K562 (cell line): ENCODE measurements around the gene PPARD. TPM values are rescaled to one million over a fixed set of nuclear protein-coding genes. Genes with fewer than 3 reads are reported as not detected.

Experiments
- ATAC-seq: fragments of 200-7000 bp; cut with Tn5 transposase; 3 replicates; pipeline ENCODE4 v1.9.1; 2020; ENCODE audit warnings: moderate library complexity
- BruUV-seq: library from RNA; stranded (reverse); fragments of 400-500 nt; replicated peaks from 2 replicates; lab custom pipeline; 2021; lab: Mats Ljungman, UMichigan
- CTCF ChIA-PET: fragments of 300-600 bp; formaldehyde crosslinking; extraction: SDS; loops from one replicate; lab custom pipeline; 2021; ENCODE audit warnings: low intra/inter-chr PET ratio; lab: Yijun Ruan, JAX
- POLR2A ChIA-PET: fragments of 300-600, 350-650 bp; sonication (Branson Sonifier 250); formaldehyde crosslinking; extraction: SDS; loops from one replicate; lab custom pipeline; 2021; ENCODE audit warnings: antibody characterized with exemption, inconsistent platforms; lab: Yijun Ruan, JAX
- DNase-seq, 4 experiments: peaks; one replicate each; pipeline versions ENCODE4 v3.0.0 to v3.0.0-alpha.2; 2011 to 2018; ENCODE audit warnings: low spot score in 3 of 4, mixed read lengths in 3 of 4; ENCODE audit errors: extremely low read depth in 1 of 4
- FAIRE-seq: peaks from 2 replicates; lab custom pipeline; 2011; peaks lifted over from hg19 to GRCh38; lab: Jason Lieb, UNC
- H2AFZ ChIP-seq: 2 replicates; pipeline ENCODE4 v1.6.0; 2011; ENCODE audit warnings: low read depth, low read length, control low read depth, inconsistent platforms
- H3K27ac ChIP-seq: fragments of 200-600 bp; 3 replicates; pipeline ENCODE4 v1.8.0; 2011; ENCODE audit warnings: low read depth, mild to moderate bottlenecking, control low read depth, inconsistent platforms, low read length, moderate library complexity, mixed read lengths; ENCODE audit errors: extremely low read depth
- H3K27me3 ChIP-seq, 2 experiments: fragments of 300-600 bp in 1 of 2; 2 replicates in 1 of 2; 3 replicates in 1 of 2; pipeline versions ENCODE4 v1.6.0 to v1.8.0; 2011; ENCODE audit warnings: inconsistent platforms in 2 of 2, low read length in 2 of 2, mild to moderate bottlenecking in 1 of 2, mixed read lengths in 1 of 2, moderate library complexity in 1 of 2; ENCODE audit not compliant: control insufficient read depth in 2 of 2, insufficient read depth in 2 of 2
- H3K36me3 ChIP-seq: fragments of 300-600 bp; 3 replicates; pipeline ENCODE4 v1.8.0; 2011; ENCODE audit warnings: mild to moderate bottlenecking, low read length, inconsistent platforms; ENCODE audit not compliant: control insufficient read depth, insufficient read depth
- H3K4me1 ChIP-seq, 2 experiments: fragments of 200-600 bp in 1 of 2; replicated peaks in 1 of 2; 2 replicates in 1 of 2; 3 replicates in 1 of 2; pipeline versions ENCODE4 v1.5.1 to v1.8.0; 2011; ENCODE audit warnings: inconsistent platforms in 2 of 2, low read length in 2 of 2, mild to moderate bottlenecking in 1 of 2, mixed read lengths in 1 of 2, moderate library complexity in 1 of 2; ENCODE audit not compliant: control insufficient read depth in 2 of 2, insufficient read depth in 2 of 2
- H3K4me2 ChIP-seq: 2 replicates; pipeline ENCODE4 v1.6.1; 2011; ENCODE audit warnings: low read length, control low read depth, inconsistent platforms, mixed read lengths; ENCODE audit not compliant: insufficient read depth
- H3K4me3 ChIP-seq: fragments of 200-600 bp; sonication (generic), shearing (Covaris generic); 2 replicates; pipeline ENCODE4 v1.5.1; 2016; ENCODE audit warnings: control low read depth, inconsistent platforms
- H3K79me2 ChIP-seq: fragments of 200-600 bp; 3 replicates; pipeline ENCODE4 v1.8.0; 2011; ENCODE audit warnings: low read length, inconsistent platforms; ENCODE audit not compliant: control insufficient read depth, insufficient read depth
- H3K9ac ChIP-seq, 2 experiments: 2 replicates each; pipeline versions ENCODE4 v1.6.0 to v1.6.1; 2011; ENCODE audit warnings: low read depth in 2 of 2, low read length in 2 of 2, control low read depth in 1 of 2, inconsistent platforms in 1 of 2, mild to moderate bottlenecking in 1 of 2, mixed read lengths in 1 of 2; ENCODE audit not compliant: insufficient read depth in 1 of 2
- H3K9me1 ChIP-seq: one replicate; pipeline ENCODE4 v1.6.0; 2011; ENCODE audit warnings: inconsistent platforms, mild to moderate bottlenecking, low read length, moderate library complexity; ENCODE audit not compliant: control insufficient read depth, insufficient read depth
- H3K9me3 ChIP-seq: replicated peaks from 2 replicates; pipeline ENCODE4 v1.5.1; 2011; ENCODE audit warnings: low read depth, low read length, inconsistent platforms; ENCODE audit not compliant: control insufficient read depth, insufficient read depth
- H4K20me1 ChIP-seq: replicated peaks from 2 replicates; pipeline ENCODE4 v1.6.1; 2011; ENCODE audit warnings: low read length, inconsistent platforms, mixed read lengths; ENCODE audit not compliant: control insufficient read depth, insufficient read depth
- PKNOX1 ChIP-seq: fragments of 450-650 bp; IDR thresholded peaks from 2 replicates; pipeline ENCODE4 v1.6.1; 2016
- POLR2G ChIP-seq: fragments of 200-400 bp; formaldehyde crosslinking; IDR thresholded peaks from 2 replicates; pipeline ENCODE4 v1.6.1; 2017; ENCODE audit warnings: low read depth, mild to moderate bottlenecking, antibody characterized with exemption, low read length, moderate library complexity
- ZNF436 ChIP-seq: fragments of 250-450, 450-650 bp; sonication (Bioruptor Pico); formaldehyde crosslinking; IDR thresholded peaks from 2 replicates; pipeline ENCODE4 v1.7.0; 2020; ENCODE audit warnings: mild to moderate bottlenecking
- WGBS: fragments of 100-300 bp; shearing (Covaris generic); methylation state at CpG from one replicate; pipeline ENCODE4 v1.1.6; 2016; ENCODE audit warnings: low coverage, mixed read lengths; ENCODE audit not compliant: insufficient coverage; ENCODE audit errors: missing lambda C conversion rate; 5-methylcytosine and 5-hydroxymethylcytosine counted together
- in situ Hi-C: fragments of 300-500 bp; cut with MboI; formaldehyde crosslinking; loops from 4 replicates; pipeline ENCODE4 v1.15.0; 2018; ENCODE audit warnings: inconsistent platforms, mixed read lengths
- intact Hi-C: fragments of 100-400 bp; cut with micrococcal nuclease; formaldehyde crosslinking; loops from 2 replicates; pipeline ENCODE4 v1.14.2; 2022
- polyA plus RNA-seq, 8 experiments: library from polyadenylated mRNA; depleted of rRNA in 4 of 8; stranded (reverse) in 5 of 8; unstranded in 3 of 8; fragments of >200 nt; fragmentation: Nextera tagmentation in 2 of 8; fragmentation: Illumina TruSeq in 1 of 8; extraction: Ambion mirVana in 2 of 8; extraction: Trizol in 1 of 8; gene quantifications; 2 replicates each; pipeline versions ENCODE4 v1.2.1 to v1.2.3, GENCODE V29; 2011 to 2014; ENCODE audit warnings: inconsistent platforms in 1 of 8, missing spikeins in 1 of 8
- total RNA-seq, 7 experiments: library from RNA; depleted of rRNA in 6 of 7; stranded (reverse); fragments of >200 nt in 6 of 7; fragmentation: Illumina TruSeq in 2 of 7; extraction: Trizol in 2 of 7; gene quantifications; 2 replicates each; pipeline versions ENCODE4 v1.2.1 to v1.2.3, GENCODE V29; 2011 to 2021; ENCODE audit warnings: low replicate concordance in 1 of 7

Gene PPARD
- total and polyA plus RNA-seq, 9 of the 15 experiments (the other 6 are each of a cell fraction or from before 2014, with no cell fraction given) = 0.14 to 13.2 (median 3.8) TPM

GRCh38 chr6:35311390-35312075 is 30.8 kb upstream of the PPARD start (continued):
- TF ChIP-seq PKNOX1 = 0 out of 2 replicates have a peak, but pooled peaks have one; percentile 25

- ChIA-PET CTCF (no interaction called here), POLR2A (interaction anchor here (0.9 to 1.1 kb wide), 4 partner anchors 11 to 156 kb away, joined by 3 to 6 read pairs (median 5); partner anchors contain the start of gene RPL10A)
- Histone ChIP-seq H3K9ac (peak overlapping the region in 1 of 2 experiments; percentile 59; a peak in 2 of 4 replicates), H3K36me3 (peaks cover 8% of the 10 kb centered on the region; the same call in 1 of the 3 replicates), H3K27me3 (no peaks in the 10 kb centered on the region), H3K79me2 (no peaks in the 10 kb centered on the region), H4K20me1 (0 out of 2 replicates have a peak, but pooled peaks cover 4% of the 10 kb centered on the region), H3K27ac (no peak overlapping the region), H3K4me2 (no peak overlapping the region), H3K4me3 (no peak overlapping the region), H3K9me3 (no peaks in the 10 kb centered on the region), H3K4me1 (peaks cover 4 to 7% of the 10 kb centered on the region in 2 experiments; a peak in 4 of 5 replicates), H3K9me1 (no peaks in the 10 kb centered on the region), H2AFZ (no peak overlapping the region)
- TF ChIP-seq ZNF436 (CRISPR knock-in tag) = no peak
- TF ChIP-seq POLR2G = peak; percentile 44; the same call in 1 of the 2 replicates
- DNase-seq (no peak), FAIRE-seq (no peak), ATAC-seq (no peak)
- no TSS peak for BruUV-seq
- WGBS = 66% methylated on average over 17 of the region's 19 CpGs
- intact Hi-C loops (no loop called here), in situ Hi-C loops (no loop called here)
Measured at GRCh38 chr6:35312076-35312800, 30.1 kb upstream of the PPARD start.
